Endothelial cell of umbilical vein (primary cell): Measurements from ENCODE around the gene LRRC39. TPM values are rescaled to one million over a fixed set of nuclear protein-coding genes. Genes with fewer than 3 reads are reported as not detected.

ENCODE experiments used
- BruUV-seq: library from RNA; stranded (reverse); fragments of 400-500 nt; replicated peaks from 2 replicates; lab custom pipeline; 2021; lab: Mats Ljungman, UMichigan
- CTCF ChIA-PET: fragments of 300-600, 350-600 bp; sonication (Branson Sonifier 250); formaldehyde crosslinking; loops from one replicate; lab custom pipeline; 2021; ENCODE audit warnings: antibody characterized with exemption, inconsistent platforms; lab: Charles Lee
- POLR2A ChIA-PET: fragments of 300-600, 350-600 bp; sonication (Branson Sonifier 250); formaldehyde crosslinking; loops from one replicate; lab custom pipeline; 2021; ENCODE audit warnings: antibody characterized with exemption, inconsistent platforms; lab: Charles Lee
- DNase-seq: peaks from one replicate; pipeline ENCODE4 v3.0.0-alpha.2; 2011; ENCODE audit warnings: low read depth, low spot score
- FAIRE-seq: peaks from 2 replicates; lab custom pipeline; 2011; peaks lifted over from hg19 to GRCh38; lab: Jason Lieb, UNC
- H2AFZ ChIP-seq: 2 replicates; pipeline ENCODE4 v1.6.0; 2012; ENCODE audit warnings: low read depth, low read length, control low read depth, inconsistent platforms
- H3K27ac ChIP-seq: 2 replicates; pipeline ENCODE4 v1.5.1; 2011; ENCODE audit warnings: low read depth, mild to moderate bottlenecking, control low read depth, low read length, moderate library complexity; ENCODE audit not compliant: insufficient read depth
- H3K27me3 ChIP-seq, 2 experiments: 2 replicates each; pipeline versions ENCODE4 v1.6.0 to v1.6.1; 2011; ENCODE audit warnings: low read length in 2 of 2, mixed read lengths in 1 of 2; ENCODE audit not compliant: control insufficient read depth in 2 of 2, insufficient read depth in 2 of 2
- H3K36me3 ChIP-seq, 2 experiments: 2 replicates in 1 of 2; 3 replicates in 1 of 2; pipeline ENCODE4 v1.5.1; 2011; ENCODE audit warnings: low read length in 2 of 2, mild to moderate bottlenecking in 1 of 2, moderate library complexity in 1 of 2; ENCODE audit not compliant: control insufficient read depth in 2 of 2, insufficient read depth in 2 of 2; ENCODE audit errors: extremely low read depth in 1 of 2
- H3K4me1 ChIP-seq: 3 replicates; pipeline ENCODE4 v1.5.1; 2011; ENCODE audit warnings: mild to moderate bottlenecking, low read length; ENCODE audit not compliant: control insufficient read depth, insufficient read depth; ENCODE audit errors: extremely low read depth
- H3K4me2 ChIP-seq: 2 replicates; pipeline ENCODE4 v1.6.1; 2011; ENCODE audit warnings: low read length, control low read depth, mixed read lengths; ENCODE audit not compliant: insufficient read depth
- H3K4me3 ChIP-seq, 3 experiments: fragments of 200-600 bp in 1 of 3; sonication (generic), shearing (Covaris generic) in 1 of 3; replicated peaks in 1 of 3; 2 replicates each; pipeline ENCODE4 v1.5.1; 2011 to 2016; ENCODE audit warnings: control low read depth in 3 of 3, low read length in 3 of 3, mild to moderate bottlenecking in 2 of 3, inconsistent platforms in 1 of 3, low read depth in 1 of 3, moderate library complexity in 1 of 3; ENCODE audit not compliant: insufficient read depth in 1 of 3
- H3K79me2 ChIP-seq: 2 replicates; pipeline ENCODE4 v1.6.0; 2012; ENCODE audit warnings: low read length, inconsistent platforms; ENCODE audit not compliant: control insufficient read depth, insufficient read depth
- H3K9ac ChIP-seq: replicated peaks from 2 replicates; pipeline ENCODE3; 2011; ENCODE audit warnings: low read length, control low read depth; ENCODE audit not compliant: insufficient read depth; ENCODE audit errors: extremely low read depth
- H3K9me1 ChIP-seq: replicated peaks from 3 replicates; pipeline ENCODE4 v1.6.0; 2011; ENCODE audit warnings: mild to moderate bottlenecking, low read length; ENCODE audit not compliant: control insufficient read depth, insufficient read depth; ENCODE audit errors: extremely low read depth
- H3K9me3 ChIP-seq: replicated peaks from 2 replicates; pipeline ENCODE4 v1.5.1; 2012; ENCODE audit warnings: low read length, inconsistent platforms; ENCODE audit not compliant: control insufficient read depth, insufficient read depth
- H4K20me1 ChIP-seq: replicated peaks from 2 replicates; pipeline ENCODE3; 2011; ENCODE audit warnings: mild to moderate bottlenecking, low read length; ENCODE audit not compliant: control insufficient read depth, insufficient read depth; ENCODE audit errors: extremely low read depth
- EZH2 ChIP-seq: IDR thresholded peaks from 2 replicates; pipeline ENCODE4 v1.6.1; 2012; ENCODE audit warnings: borderline replicate concordance, low read depth, mild to moderate bottlenecking, moderate library complexity, low read length, inconsistent platforms; ENCODE audit not compliant: severe bottlenecking
- FOS ChIP-seq: IDR thresholded peaks from 2 replicates; pipeline ENCODE4 v1.6.1; 2011; ENCODE audit warnings: mild to moderate bottlenecking, low read length, moderate library complexity, borderline replicate concordance; ENCODE audit not compliant: insufficient read depth
- GATA2 ChIP-seq: IDR thresholded peaks from 2 replicates; pipeline ENCODE4 v1.7.0; 2011; ENCODE audit warnings: low read depth, mild to moderate bottlenecking, moderate library complexity, mixed read lengths, low read length; ENCODE audit not compliant: insufficient read length, insufficient read depth
- JUN ChIP-seq: IDR thresholded peaks from 2 replicates; pipeline ENCODE4 v1.6.1; 2011; ENCODE audit warnings: borderline replicate concordance, low read depth; ENCODE audit not compliant: insufficient read length, insufficient read depth
- MYC ChIP-seq: IDR thresholded peaks from one replicate; pipeline ENCODE4 v1.6.1; 2011; ENCODE audit warnings: mild to moderate bottlenecking, low read depth, low read length
- POLR2A ChIP-seq: IDR thresholded peaks from 2 replicates; pipeline ENCODE4 v1.6.1; 2012; ENCODE audit warnings: low read depth, mild to moderate bottlenecking, control low read depth, low read length
- POLR2AphosphoS5 ChIP-seq: IDR thresholded peaks from 2 replicates; pipeline ENCODE4 v1.6.1; 2012; ENCODE audit warnings: low read depth, mild to moderate bottlenecking, control low read depth, low read length, moderate library complexity; ENCODE audit not compliant: insufficient read depth
- dilution Hi-C: fragments of 300-500 bp; cut with MboI; formaldehyde crosslinking; loops from one replicate; pipeline ENCODE4 v1.15.0; 2019; ENCODE audit warnings: low sequenced_read_pairs; ENCODE audit not compliant: extremely low pct_ligation_motif_present
- intact Hi-C: fragments of 100-400 bp; cut with micrococcal nuclease; formaldehyde crosslinking; loops from one replicate; pipeline ENCODE4 v1.10.0; 2022
- polyA plus RNA-seq, 4 experiments: library from polyadenylated mRNA; depleted of rRNA in 3 of 4; stranded (reverse) in 3 of 4; unstranded in 1 of 4; fragments of >200 nt; gene quantifications; 2 replicates each; pipeline versions ENCODE4 v1.2.1 to v1.2.3, GENCODE V29; 2011 to 2012; ENCODE audit warnings: missing spikeins in 1 of 4
- total RNA-seq: library from RNA; stranded (reverse); gene quantifications from 2 replicates; pipeline ENCODE4 v1.2.3, GENCODE V29; 2021
- TF ChIP-seq, protein P1 (sequence below), 2 donors: IDR thresholded peaks; 1 replicate in 1 of 2; 2 replicates in 1 of 2; pipeline ENCODE4 v1.5.1; 2011; ENCODE audit warnings: low read length in 2 of 2, mild to moderate bottlenecking in 2 of 2, moderate library complexity in 2 of 2, control low read depth in 1 of 2, inconsistent platforms in 1 of 2, low read depth in 1 of 2; ENCODE audit not compliant: insufficient read depth in 1 of 2; ENCODE audit errors: extremely low read depth in 1 of 2
- TF ChIP-seq, protein P2 (sequence below): IDR thresholded peaks from 2 replicates; pipeline ENCODE4 v1.6.1; 2011; ENCODE audit not compliant: insufficient read depth, insufficient read length

The LRRC39 gene
- total and polyA plus RNA-seq, 2 donors (not counting 3 experiments of a cell fraction or from before 2014, with no cell fraction given), result 0.40 to 0.65 TPM

DNA sequence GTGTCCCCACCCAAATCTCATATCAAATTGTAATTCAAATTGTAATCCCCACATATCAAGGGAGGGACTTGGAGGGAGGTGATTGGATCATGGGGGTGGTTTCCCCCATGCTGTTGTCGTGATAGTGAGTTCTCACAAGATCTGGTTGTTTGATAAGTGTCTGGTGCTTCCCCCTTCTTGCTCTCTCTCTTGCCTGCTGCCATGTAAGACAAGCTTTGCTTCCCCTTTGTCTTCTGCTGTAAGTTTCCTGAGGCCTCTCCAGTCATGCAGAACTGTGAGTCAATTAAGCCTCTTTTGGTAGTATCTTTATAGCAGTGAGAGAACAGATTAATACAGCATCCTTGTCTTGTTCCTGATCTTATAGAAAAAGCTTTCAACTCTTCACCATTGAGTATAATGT, 6.5 kb upstream of the LRRC39 start:
- Histone ChIP-seq H3K79me2 (no peaks in the 10 kb centered on the region), H4K20me1 (no peaks in the 10 kb centered on the region), H3K4me3 (no peak overlapping the region), H3K4me2 (no peak overlapping the region), H3K27ac (no peak overlapping the region), H3K9me1 (no peaks in the 10 kb centered on the region), H3K9me3 (no peaks in the 10 kb centered on the region), H3K27me3 (no peaks in the 10 kb centered on the region), H3K36me3 (no peaks in the 10 kb centered on the region), H2AFZ (no peak overlapping the region), H3K9ac (no peak overlapping the region), H3K4me1 (no peaks in the 10 kb centered on the region)
- CTCF ChIA-PET, result interaction anchor here (1.4 kb wide), 1 partner anchor 12 kb away, joined by 4 read pairs; no protein-coding TSS in a partner anchor
- TF ChIP-seq, protein P1, sequence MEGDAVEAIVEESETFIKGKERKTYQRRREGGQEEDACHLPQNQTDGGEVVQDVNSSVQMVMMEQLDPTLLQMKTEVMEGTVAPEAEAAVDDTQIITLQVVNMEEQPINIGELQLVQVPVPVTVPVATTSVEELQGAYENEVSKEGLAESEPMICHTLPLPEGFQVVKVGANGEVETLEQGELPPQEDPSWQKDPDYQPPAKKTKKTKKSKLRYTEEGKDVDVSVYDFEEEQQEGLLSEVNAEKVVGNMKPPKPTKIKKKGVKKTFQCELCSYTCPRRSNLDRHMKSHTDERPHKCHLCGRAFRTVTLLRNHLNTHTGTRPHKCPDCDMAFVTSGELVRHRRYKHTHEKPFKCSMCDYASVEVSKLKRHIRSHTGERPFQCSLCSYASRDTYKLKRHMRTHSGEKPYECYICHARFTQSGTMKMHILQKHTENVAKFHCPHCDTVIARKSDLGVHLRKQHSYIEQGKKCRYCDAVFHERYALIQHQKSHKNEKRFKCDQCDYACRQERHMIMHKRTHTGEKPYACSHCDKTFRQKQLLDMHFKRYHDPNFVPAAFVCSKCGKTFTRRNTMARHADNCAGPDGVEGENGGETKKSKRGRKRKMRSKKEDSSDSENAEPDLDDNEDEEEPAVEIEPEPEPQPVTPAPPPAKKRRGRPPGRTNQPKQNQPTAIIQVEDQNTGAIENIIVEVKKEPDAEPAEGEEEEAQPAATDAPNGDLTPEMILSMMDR (IDR thresholded peaks at IDR 0.05; ENCODE audit: extremely low read depth in 1 of 2, insufficient read depth in 1 of 2, low read depth in 1 of 2, low read length in 2 of 2), result no peak
- TF ChIP-seq GATA2, result no peak
- TF ChIP-seq, protein P2, sequence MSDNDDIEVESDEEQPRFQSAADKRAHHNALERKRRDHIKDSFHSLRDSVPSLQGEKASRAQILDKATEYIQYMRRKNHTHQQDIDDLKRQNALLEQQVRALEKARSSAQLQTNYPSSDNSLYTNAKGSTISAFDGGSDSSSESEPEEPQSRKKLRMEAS, result no peak
- no peak for TF ChIP-seq JUN
- TF ChIP-seq EZH2, result no peak
- no peak for TF ChIP-seq POLR2AphosphoS5
- TF ChIP-seq FOS, result no peak
- no peak for TF ChIP-seq MYC
- no peak for TF ChIP-seq POLR2A
- BruUV-seq, result no TSS peak
- dilution Hi-C loops (no loop called here), intact Hi-C loops (no loop called here)
- FAIRE-seq (no peak), DNase-seq (no peak)
- POLR2A ChIA-PET, result no interaction called here
